HG03439 (cell line): ENCODE measurements around the gene FUT8.

ENCODE experiments used
- ATAC-seq: cut with Tn5 transposase; IDR thresholded peaks from one replicate; pipeline ENCODE4 v1.9.1; 2021; ENCODE audit warnings: mild to moderate bottlenecking, moderate library complexity; ENCODE audit not compliant: unreplicated experiment

Gene FUT8

GRCh38 chr14:65550779-65551643 lies 138.5 kb downstream of the FUT8 start:
- ATAC-seq: no peak

GRCh38 chr14:65552724-65553123 lies 140.2 kb downstream of the FUT8 start:
- no peak for ATAC-seq

GRCh38 chr14:65554837-65555236 lies 142.3 kb downstream of the FUT8 start:
- no peak for ATAC-seq

- no peak for ATAC-seq
Observed at GRCh38 chr14:65555358-65555757, 142.8 kb downstream of the FUT8 start.

- no peak for ATAC-seq
Observed at GRCh38 chr14:65558363-65558762, 145.8 kb downstream of the FUT8 start.

GRCh38 chr14:65560340-65561027 lies 148.0 kb downstream of the FUT8 start:
- no peak for ATAC-seq

- no peak for ATAC-seq
Observed at GRCh38 chr14:65564370-65564769, 151.8 kb downstream of the FUT8 start.

GRCh38 chr14:65565948-65566347 lies 153.4 kb downstream of the FUT8 start:
- no peak for ATAC-seq

GRCh38 chr14:65566820-65567522 lies 154.4 kb downstream of the FUT8 start:
- ATAC-seq: no peak

- ATAC-seq: no peak
Observed at GRCh38 chr14:65574611-65575010, 162.1 kb downstream of the FUT8 start.

- ATAC-seq: no peak
Observed at GRCh38 chr14:65575389-65575788, 162.9 kb downstream of the FUT8 start.

- no peak for ATAC-seq
Observed at GRCh38 chr14:65580973-65581372, 168.4 kb downstream of the FUT8 start.

- no peak for ATAC-seq
Observed at GRCh38 chr14:65581378-65581777, 168.8 kb downstream of the FUT8 start.

GRCh38 chr14:65581799-65582198 lies 169.3 kb downstream of the FUT8 start:
- ATAC-seq: no peak

- no peak for ATAC-seq
Observed at GRCh38 chr14:65585216-65585615, 172.7 kb downstream of the FUT8 start.

- no peak for ATAC-seq
Observed at GRCh38 chr14:65588426-65589140, 176.1 kb downstream of the FUT8 start.

GRCh38 chr14:65594153-65594881 lies 181.8 kb downstream of the FUT8 start:
- no peak for ATAC-seq

GRCh38 chr14:65594882-65595237 lies 182.3 kb downstream of the FUT8 start:
- no peak for ATAC-seq

- ATAC-seq: no peak
Observed at GRCh38 chr14:65599375-65599774, 186.8 kb downstream of the FUT8 start.

- ATAC-seq: no peak
Observed at GRCh38 chr14:65600742-65601141, 188.2 kb downstream of the FUT8 start.
